Adrenal gland (tissue), 12 donors: ENCODE data around the gene EDEM3. TPM values are rescaled to one million over a fixed set of nuclear protein-coding genes. Genes with fewer than 3 reads are reported as not detected.
A peak's percentile ranks its signal among the peaks of the same experiment; 100 is the strongest.

ENCODE experiments used
- DNase-seq, 7 donors: peaks; one replicate each; pipeline ENCODE4 v3.0.0-alpha.2; 2019 to 2020
- H3K27ac ChIP-seq, 5 donors: fragments of 200-600 bp; sonication (generic) in 4 of 5; 1 replicate in 3 of 5; 2 replicates in 2 of 5; pipeline versions ENCODE4 v1.5.1 to v1.8.0; 2016 to 2020; ENCODE audit warnings: mild to moderate bottlenecking in 1 of 5
- H3K27me3 ChIP-seq: fragments of 200-600 bp; 2 replicates; pipeline ENCODE4 v1.8.0; 2021
- H3K36me3 ChIP-seq, 2 donors: fragments of 200-600 bp; replicated peaks in 1 of 2; 1 replicate in 1 of 2; 2 replicates in 1 of 2; pipeline versions ENCODE4 v1.5.1 to v1.8.0; 2018 to 2022
- H3K4me1 ChIP-seq, 2 donors: fragments of 200-600 bp; replicated peaks in 1 of 2; 1 replicate in 1 of 2; 2 replicates in 1 of 2; pipeline versions ENCODE4 v1.5.1 to v1.8.0; 2018 to 2021
- H3K4me3 ChIP-seq, 4 donors: fragments of 200-600 bp; sonication (generic) in 3 of 4; one replicate each; pipeline ENCODE4 v1.5.1; 2016 to 2018
- H3K9me3 ChIP-seq, 3 donors: fragments of 200-600 bp; sonication (generic) in 1 of 3; replicated peaks in 1 of 3; 1 replicate in 2 of 3; 2 replicates in 1 of 3; pipeline versions ENCODE4 v1.5.1 to v1.8.0; 2016 to 2021
- CTCF ChIP-seq, 6 experiments: fragments of 450-650 bp in 4 of 6; fragments of 200-600 bp in 2 of 6; sonication (generic) in 1 of 6; IDR thresholded peaks; 1 replicate in 5 of 6; 2 replicates in 1 of 6; pipeline versions ENCODE4 v1.5.1 to v1.8.0; 2016 to 2021; ENCODE audit warnings: antibody characterized with exemption in 6 of 6, mild to moderate bottlenecking in 2 of 6, moderate library complexity in 1 of 6
- POLR2A ChIP-seq, 2 donors: fragments of 450-650 bp; IDR thresholded peaks; one replicate each; pipeline ENCODE4 v1.6.1; 2017; ENCODE audit warnings: antibody characterized with exemption in 2 of 2, mild to moderate bottlenecking in 2 of 2, moderate library complexity in 1 of 2
- WGBS, 4 donors: extraction: QIAGEN DNeasy Blood & Tissue Kit in 2 of 4; methylation state at CpG; one replicate each; pipeline versions ENCODE4 v1.1.5 to v1.1.7; 2013 to 2017; 5-methylcytosine and 5-hydroxymethylcytosine counted together
- intact Hi-C, 2 donors: fragments of 100-400 bp; cut with DNase I; formaldehyde crosslinking; loops; one replicate each; pipeline versions ENCODE4 v1.14.1 to v1.15.0; 2022 to 2023
- polyA plus RNA-seq, 3 donors: library from polyadenylated mRNA; stranded (reverse); fragments of 200-250 nt in 2 of 3; fragments of 350-450 nt in 1 of 3; fragmentation: Illumina TruSeq in 1 of 3; extraction: RNeasy Lipid Tissue Mini Kit (QIAGEN cat#74804) in 1 of 3; gene quantifications; one replicate each; pipeline ENCODE4 v1.2.3, GENCODE V29; 2013 to 2014
- total RNA-seq, 9 donors: library from RNA; depleted of rRNA in 4 of 9; stranded (reverse); fragments of >200 nt in 4 of 9; fragments of 120-200 nt in 1 of 9; fragmentation: NEBNext Ultra II Directional in 1 of 9; extraction: Animal tissue kit (Norgen Biotek cat#: 25700) in 1 of 9; gene quantifications; one replicate each; pipeline versions ENCODE4 v1.1.0 to v1.2.4, GENCODE V29; 2013 to 2023
- donor health status: healthy with polysubstance abuse.
- donor health status: Bipolar disorder and iron deficiency.
- donor health status: DM: yes; HTN: yes; CAD: no.
- donor health status: DM: no; HTN: no; CAD: no.
- donor health status: DM: no; HTN: no; CAD: no.
- donor health status: DM: yes; HTN: yes; CAD: no.

Gene EDEM3
- total and polyA plus RNA-seq, 12 donors = 6.5 to 61.2 (median 33.4) TPM

GRCh38 chr1:184757891-184758290 lies 3.2 kb upstream of the EDEM3 start:
- intact Hi-C loops = no loop called here
- DNase-seq = no peak
- Histone ChIP-seq H3K36me3 (no peaks in the 10 kb centered on the region), H3K4me3 (no peak overlapping the region), H3K4me1 (peaks cover 9 to 16% of the 10 kb centered on the region in 2 donors), H3K27me3 (no peaks in the 10 kb centered on the region), H3K9me3 (no peaks in the 10 kb centered on the region), H3K27ac (no peak overlapping the region)
- TF ChIP-seq CTCF (IDR thresholded peaks at IDR 0.05) (no peak), POLR2A (IDR thresholded peaks at IDR 0.05) (no peak)

GRCh38 chr1:184757406-184757805 lies 2.7 kb upstream of the EDEM3 start:
- H3K27me3 ChIP-seq = no peaks in the 10 kb centered on the region
- intact Hi-C loops = no loop called here
- H3K36me3 ChIP-seq = no peaks in the 10 kb centered on the region
- no peak overlapping the region for H3K4me3 ChIP-seq
- peaks cover 9 to 21% of the 10 kb centered on the region in 2 donors for H3K4me1 ChIP-seq
- H3K27ac ChIP-seq = no peak overlapping the region
- no peaks in the 10 kb centered on the region for H3K9me3 ChIP-seq
- TF ChIP-seq POLR2A (IDR thresholded peaks at IDR 0.05) = no peak
- no peak for TF ChIP-seq CTCF (IDR thresholded peaks at IDR 0.05)
- WGBS, 4 donors = 82 to 89% (median 84%) methylated on average over 10 of the region's 10 CpGs
- DNase-seq = no peak

- H3K4me1 ChIP-seq = peaks cover 9 to 25% of the 10 kb centered on the region in 2 donors
- peak overlapping the region; percentile 17 to 86 (median 77) for H3K4me3 ChIP-seq
- H3K27ac ChIP-seq = peak overlapping the region; percentile 18 to 96 (median 89)
- 2 to 5% (median 3%) methylated on average over 17 to 27 of the region's 27 CpGs for WGBS, 4 donors
- peak in 4 of 7 donors; percentile 21 to 35 (median 27) for DNase-seq
- no peaks in the 10 kb centered on the region for H3K9me3 ChIP-seq
- TF ChIP-seq POLR2A (IDR thresholded peaks at IDR 0.05) (no peak), CTCF (IDR thresholded peaks at IDR 0.05) (no peak)
- no peaks in the 10 kb centered on the region for H3K27me3 ChIP-seq
- intact Hi-C loops = no loop called here
- H3K36me3 ChIP-seq = no peaks in the 10 kb centered on the region
Measured at GRCh38 chr1:184755226-184756065, 788 bp upstream of the EDEM3 start.

GRCh38 chr1:184753608-184754475 lies 816 bp downstream of the EDEM3 start:
- Histone ChIP-seq H3K9me3 (no peaks in the 10 kb centered on the region), H3K36me3 (no peaks in the 10 kb centered on the region), H3K4me1 (peaks cover 17 to 40% of the 10 kb centered on the region in 2 donors), H3K4me3 (peak overlapping the region; percentile 17 to 92 (median 84)), H3K27me3 (no peaks in the 10 kb centered on the region), H3K27ac (peak overlapping the region; percentile 89 to 96 (median 91))
- TF ChIP-seq CTCF (IDR thresholded peaks at IDR 0.05) (no peak), POLR2A (IDR thresholded peaks at IDR 0.05) (no peak)
- intact Hi-C loops = no loop called here
- DNase-seq = peak; percentile 49 to 69 (median 56)
- 1 to 3% (median 2%) methylated on average over 20 to 43 of the region's 43 CpGs for WGBS, 4 donors
